ENCODE measurements around the gene CTNNAL1. TPM values are rescaled to one million over a fixed set of nuclear protein-coding genes. Genes with fewer than 3 reads are reported as not detected.

Gene CTNNAL1
- total and polyA plus RNA-seq, 2 of the 8 experiments (the other 6 are each of a cell fraction or from before 2014, with no cell fraction given), result 23.2 to 66.1 TPM

DNA sequence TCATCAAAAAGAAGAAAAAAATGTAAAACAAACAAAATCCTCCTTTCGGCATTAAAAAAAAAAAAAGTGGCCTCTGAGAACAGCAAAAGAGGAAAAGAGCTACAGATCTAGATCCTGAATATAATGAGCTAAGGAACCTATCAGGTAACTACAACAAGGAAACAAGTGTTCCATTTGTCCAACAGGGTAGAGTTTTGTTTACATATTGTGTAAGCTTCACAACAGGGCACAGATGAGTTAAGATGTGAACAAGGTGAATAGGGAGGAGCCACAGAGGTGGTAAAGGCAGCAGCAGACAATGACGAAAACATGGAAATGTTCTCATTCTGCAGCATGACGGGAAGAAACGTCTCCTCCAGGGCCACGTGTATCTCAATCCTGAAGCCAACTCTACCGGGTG is 93.8 kb downstream of the CTNNAL1 start (continued):
- TF ChIP-seq RXRA (IDR thresholded peaks at IDR 0.05; ENCODE audit: insufficient read depth, low read depth, low read length) (no peak), CREB1 (IDR thresholded peaks at IDR 0.05) (no peak)
